Spinal cord (tissue), 10 donors: ENCODE results near the gene ALKBH2. TPM values are rescaled to one million over a fixed set of nuclear protein-coding genes. Genes with fewer than 3 reads are reported as not detected.
A peak's percentile ranks its signal among the peaks of the same experiment; 100 is the strongest.

Source experiments
- DNase-seq, 6 donors: peaks; one replicate each; pipeline versions ENCODE4 v3.0.0 to v3.0.0-alpha.2; 2013 to 2015; ENCODE audit warnings: low spot score in 6 of 6, low read depth in 4 of 6
- H3K27ac ChIP-seq: one replicate; pipeline ENCODE4 v1.5.1; 2013; ENCODE audit warnings: low read depth, low read length, control low read depth
- H3K27me3 ChIP-seq: one replicate; pipeline ENCODE4 v1.6.1; 2013; ENCODE audit warnings: low read length; ENCODE audit not compliant: control insufficient read depth, insufficient read depth
- H3K36me3 ChIP-seq: one replicate; pipeline ENCODE4 v1.6.1; 2013; ENCODE audit warnings: low read length; ENCODE audit not compliant: control insufficient read depth, insufficient read depth
- H3K4me1 ChIP-seq: one replicate; pipeline ENCODE4 v1.6.1; 2013; ENCODE audit warnings: low read length; ENCODE audit not compliant: control insufficient read depth, insufficient read depth
- H3K4me3 ChIP-seq: one replicate; pipeline ENCODE4 v1.5.1; 2013; ENCODE audit warnings: low read depth, low read length, control low read depth
- H3K9me3 ChIP-seq: one replicate; pipeline ENCODE4 v1.6.1; 2013; ENCODE audit warnings: low read length; ENCODE audit not compliant: control insufficient read depth, insufficient read depth
- WGBS: methylation state at CpG from one replicate; pipeline ENCODE4 v1.1.5; 2013; ENCODE audit warnings: missing lambda C conversion rate; ENCODE audit not compliant: insufficient coverage; 5-methylcytosine and 5-hydroxymethylcytosine counted together
- polyA plus RNA-seq, 2 donors: library from polyadenylated mRNA; unstranded; fragments of 120-200 nt; gene quantifications; one replicate each; pipeline ENCODE4 v1.2.1, GENCODE V29; 2013; ENCODE audit not compliant: insufficient read length in 2 of 2
- total RNA-seq, 2 donors: library from RNA; depleted of rRNA in 1 of 2; stranded (reverse); fragments of 120-200 nt in 1 of 2; fragments of >200 nt in 1 of 2; gene quantifications; one replicate each; pipeline versions ENCODE4 v1.2.3 to v1.2.4, GENCODE V29; 2013 to 2014
- donor health status: healthy.

Gene ALKBH2
- total and polyA plus RNA-seq, 4 donors = 14.2 to 33.9 (median 28.4) TPM

DNA sequence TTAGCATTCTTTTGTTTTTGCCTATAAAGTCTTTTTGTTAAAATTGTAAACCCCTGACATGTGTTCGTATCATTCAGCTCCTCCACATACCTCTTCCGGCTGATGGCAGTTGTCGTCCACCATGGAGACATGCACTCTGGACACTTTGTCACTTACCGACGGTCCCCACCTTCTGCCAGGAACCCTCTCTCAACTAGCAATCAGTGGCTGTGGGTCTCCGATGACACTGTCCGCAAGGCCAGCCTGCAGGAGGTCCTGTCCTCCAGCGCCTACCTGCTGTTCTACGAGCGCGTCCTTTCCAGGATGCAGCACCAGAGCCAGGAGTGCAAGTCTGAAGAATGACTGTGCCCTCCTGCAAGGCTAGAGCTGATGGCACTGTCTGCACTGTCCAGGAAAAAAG lies 7.7 kb downstream of the ALKBH2 start:
- no peaks in the 10 kb centered on the region for H3K9me3 ChIP-seq
- DNase-seq = no peak
- H3K27ac ChIP-seq = no peak overlapping the region
- no peaks in the 10 kb centered on the region for H3K27me3 ChIP-seq
- WGBS = 85% methylated on average over 11 of the region's 11 CpGs
- H3K36me3 ChIP-seq = peaks cover 62% of the 10 kb centered on the region
- H3K4me3 ChIP-seq = no peak overlapping the region
- no peaks in the 10 kb centered on the region for H3K4me1 ChIP-seq

DNA sequence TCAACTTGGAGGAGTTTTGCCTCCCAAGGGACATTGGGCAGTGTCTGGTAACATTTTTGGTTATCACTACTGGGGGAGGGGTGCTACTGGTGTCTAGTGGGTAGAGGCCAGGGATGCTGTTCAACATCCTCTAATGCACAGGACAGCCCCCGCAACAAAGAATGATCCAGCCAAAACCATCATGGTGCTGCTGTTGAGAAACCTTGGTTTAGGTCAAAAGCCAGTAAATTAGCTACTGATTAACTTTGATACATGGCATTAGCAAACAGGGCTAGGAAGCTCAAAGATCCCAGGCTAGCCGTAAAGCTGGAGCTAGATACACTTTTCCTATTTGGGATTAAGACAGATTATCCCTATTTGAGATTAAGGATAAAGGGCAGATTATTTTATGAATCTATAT lies 8.8 kb downstream of the ALKBH2 start:
- no peak for DNase-seq
- H3K27me3 ChIP-seq = no peaks in the 10 kb centered on the region
- H3K9me3 ChIP-seq = no peaks in the 10 kb centered on the region
- H3K27ac ChIP-seq = no peak overlapping the region
- H3K36me3 ChIP-seq = peaks cover 51% of the 10 kb centered on the region
- WGBS = no CpG with 5 or more reads among the region's 2 CpGs
- H3K4me3 ChIP-seq = no peak overlapping the region
- H3K4me1 ChIP-seq = no peaks in the 10 kb centered on the region

DNA sequence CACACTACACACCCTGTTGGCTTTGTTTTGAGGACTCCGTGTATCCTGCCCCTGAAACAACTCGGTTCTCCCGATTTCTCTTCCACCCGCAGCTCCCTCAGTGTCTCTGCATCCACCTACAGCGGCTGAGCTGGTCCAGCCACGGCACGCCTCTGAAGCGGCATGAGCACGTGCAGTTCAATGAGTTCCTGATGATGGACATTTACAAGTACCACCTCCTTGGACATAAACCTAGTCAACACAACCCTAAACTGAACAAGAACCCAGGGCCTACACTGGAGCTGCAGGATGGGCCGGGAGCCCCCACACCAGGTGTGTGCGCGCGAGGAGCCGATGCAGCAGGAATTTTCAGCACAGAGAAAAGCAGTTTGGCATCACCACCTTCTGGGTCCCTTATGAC lies 10.5 kb downstream of the ALKBH2 start:
- Histone ChIP-seq H3K9me3 (no peaks in the 10 kb centered on the region), H3K4me3 (no peak overlapping the region), H3K36me3 (peaks cover 43% of the 10 kb centered on the region), H3K4me1 (no peaks in the 10 kb centered on the region), H3K27me3 (no peaks in the 10 kb centered on the region), H3K27ac (no peak overlapping the region)
- WGBS = 98% methylated on average over 12 of the region's 14 CpGs
- no peak for DNase-seq

DNA sequence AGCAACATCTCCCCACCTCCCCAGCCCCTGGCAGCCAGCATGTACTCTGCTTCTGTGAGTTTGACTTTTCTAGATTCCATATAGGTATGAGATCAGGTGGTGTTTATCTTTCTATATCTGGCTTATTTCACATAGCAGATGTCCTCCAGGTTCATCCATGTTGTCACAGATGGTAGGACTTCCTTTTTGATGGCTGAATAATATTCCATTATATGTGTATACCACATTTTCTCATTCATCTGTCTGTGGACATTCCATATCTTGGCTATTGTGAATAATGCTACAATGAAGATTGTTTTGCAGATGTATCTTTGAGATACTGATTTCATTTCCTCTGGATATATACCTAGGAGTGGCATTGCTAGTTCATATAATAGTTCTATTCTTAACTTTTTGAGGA lies 18.4 kb downstream of the ALKBH2 start:
- Histone ChIP-seq H3K4me3 (no peak overlapping the region), H3K9me3 (peaks cover 2% of the 10 kb centered on the region), H3K36me3 (peaks cover 35% of the 10 kb centered on the region), H3K27me3 (no peaks in the 10 kb centered on the region), H3K27ac (no peak overlapping the region), H3K4me1 (no peaks in the 10 kb centered on the region)
- DNase-seq = no peak

DNA sequence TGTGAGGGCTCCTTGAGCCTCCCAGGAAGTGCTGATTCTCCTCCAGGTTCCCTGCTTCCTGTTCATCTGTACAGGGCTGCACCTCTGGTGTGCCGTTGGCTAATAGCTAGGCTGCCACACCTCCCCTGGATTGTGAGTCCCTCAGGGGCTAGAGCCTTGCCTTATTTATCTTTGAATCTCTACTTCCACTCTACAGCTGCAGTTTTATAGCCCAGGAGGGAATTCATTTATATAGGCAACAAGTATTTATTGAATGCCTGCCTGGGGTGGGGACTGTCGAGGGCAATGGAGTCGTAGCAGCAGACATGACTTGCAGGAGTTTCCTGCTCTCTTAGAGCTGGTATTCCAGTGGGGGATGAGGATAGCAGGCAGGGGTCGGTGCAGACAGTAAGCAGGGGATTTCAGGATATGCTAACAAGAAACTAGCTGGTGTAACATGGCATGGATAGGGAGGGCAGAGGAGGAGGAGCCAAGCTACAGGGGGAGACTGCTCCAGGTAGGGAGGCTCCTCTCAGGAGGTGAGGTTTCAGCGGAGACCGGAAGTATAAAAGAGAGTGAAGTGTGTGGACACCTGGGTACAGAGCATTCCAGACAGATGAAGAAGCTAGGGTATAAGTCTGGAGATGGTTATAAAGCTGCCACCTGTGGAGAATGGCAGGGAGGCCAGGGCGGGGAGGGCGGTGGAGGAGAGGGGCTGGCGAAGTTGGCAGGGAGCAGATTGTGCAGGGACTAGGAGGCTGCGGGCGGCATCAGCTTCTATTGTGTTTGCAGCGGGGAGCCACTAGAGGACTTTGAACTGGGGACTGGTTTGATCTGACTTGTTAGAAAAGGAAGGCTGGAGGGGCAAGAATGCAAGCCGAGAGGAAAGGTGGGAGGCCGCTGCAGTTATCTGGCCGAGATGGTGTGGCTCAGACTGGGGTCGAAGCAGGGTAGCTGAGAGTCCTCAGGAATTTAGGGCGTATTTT lies 23.7 kb downstream of the ALKBH2 start:
- H3K27ac ChIP-seq = no peak overlapping the region
- H3K36me3 ChIP-seq = peaks cover 35% of the 10 kb centered on the region

DNA sequence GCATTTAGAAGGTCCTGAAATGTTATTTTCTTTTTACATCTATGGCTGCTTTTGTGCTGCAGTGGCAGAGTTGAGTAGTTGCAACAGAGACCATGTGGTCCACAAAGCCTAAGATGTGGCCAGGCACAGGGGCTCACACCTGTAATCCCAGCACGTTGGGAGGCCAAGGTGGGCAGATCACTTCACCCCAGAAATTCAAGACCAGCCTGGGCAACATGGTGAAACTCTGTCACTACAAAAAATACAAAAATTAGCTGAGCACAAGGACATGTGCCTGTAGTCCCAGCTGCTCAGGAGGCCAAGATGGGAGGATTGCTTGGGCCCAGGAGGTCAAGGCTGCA lies 27.4 kb downstream of the ALKBH2 start:
- WGBS = no CpG with 5 or more reads among the region's 1 CpG
- Histone ChIP-seq H3K9me3 (no peaks in the 10 kb centered on the region), H3K4me3 (no peak overlapping the region), H3K4me1 (no peaks in the 10 kb centered on the region), H3K27me3 (no peaks in the 10 kb centered on the region), H3K27ac (no peak overlapping the region), H3K36me3 (peaks cover 32% of the 10 kb centered on the region)
- no peak for DNase-seq

More for the DNA sequence above, 23.7 kb downstream of the ALKBH2 start:
- DNase-seq = peak in 1 of 6 donors; percentile 37
- no peak overlapping the region for H3K4me3 ChIP-seq
- H3K9me3 ChIP-seq = peaks cover under 1% of the 10 kb centered on the region
- 43% methylated on average over 17 of the region's 17 CpGs for WGBS
- H3K4me1 ChIP-seq = no peaks in the 10 kb centered on the region
- no peaks in the 10 kb centered on the region for H3K27me3 ChIP-seq

DNA sequence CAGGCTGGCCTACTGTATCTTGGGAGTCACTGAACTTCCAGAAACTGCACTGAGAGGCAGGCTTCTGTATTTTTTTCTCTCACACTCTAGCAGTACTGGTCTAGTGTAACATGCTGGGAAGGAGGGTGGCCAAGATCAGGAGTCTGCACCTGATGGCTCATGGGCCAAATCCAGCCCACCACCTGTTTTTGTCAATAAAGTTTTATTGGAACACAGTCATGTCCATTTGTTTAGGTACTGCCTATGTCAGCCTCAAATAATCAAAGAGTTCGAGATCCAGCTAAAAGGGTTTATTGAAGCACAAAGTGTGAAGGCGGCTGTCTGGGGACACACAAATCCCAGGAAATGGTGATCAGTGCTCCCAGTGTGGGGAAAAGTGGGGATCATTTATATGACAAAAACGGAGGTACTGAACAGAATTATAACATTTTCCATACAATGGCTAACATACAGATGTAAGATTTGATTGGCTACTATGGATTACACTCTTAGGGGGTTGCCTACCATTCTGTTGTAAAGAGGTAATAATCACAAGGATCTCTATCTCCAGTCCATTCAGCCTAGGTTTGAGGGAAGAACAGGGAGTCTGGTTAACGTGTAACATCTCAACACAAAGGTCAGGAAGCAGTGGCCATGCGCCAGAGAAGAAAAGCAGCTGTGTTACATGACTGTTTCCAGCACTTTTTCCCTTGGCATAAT lies 28.0 kb downstream of the ALKBH2 start:
- 60% methylated on average over 1 of the region's 5 CpGs for WGBS
- no peak for DNase-seq
- Histone ChIP-seq H3K36me3 (peaks cover 29% of the 10 kb centered on the region), H3K4me3 (no peak overlapping the region), H3K27ac (no peak overlapping the region), H3K4me1 (no peaks in the 10 kb centered on the region), H3K27me3 (no peaks in the 10 kb centered on the region), H3K9me3 (no peaks in the 10 kb centered on the region)

DNA sequence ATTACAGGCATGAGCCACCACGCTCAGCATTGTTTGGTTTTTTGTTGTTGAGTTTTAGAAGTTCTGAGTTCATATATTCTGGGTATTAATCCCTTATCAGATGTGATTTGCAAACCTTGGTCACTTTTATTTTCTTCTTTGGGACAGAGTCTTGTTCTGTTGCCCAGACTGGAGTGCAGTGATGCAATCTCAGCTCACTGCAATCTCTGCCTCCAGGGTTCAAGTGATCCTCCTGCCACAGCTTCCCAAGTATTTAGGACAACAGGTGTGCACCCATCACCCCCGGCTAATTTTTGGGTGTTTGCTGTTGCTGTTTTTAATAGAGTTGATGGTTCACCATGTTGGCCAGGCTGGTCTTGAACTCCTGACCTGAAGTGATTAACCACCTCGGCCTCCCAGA lies 29.1 kb downstream of the ALKBH2 start:
- peaks cover 23% of the 10 kb centered on the region for H3K36me3 ChIP-seq
- no peak overlapping the region for H3K27ac ChIP-seq
- WGBS = 100% methylated on average over 1 of the region's 3 CpGs

DNA sequence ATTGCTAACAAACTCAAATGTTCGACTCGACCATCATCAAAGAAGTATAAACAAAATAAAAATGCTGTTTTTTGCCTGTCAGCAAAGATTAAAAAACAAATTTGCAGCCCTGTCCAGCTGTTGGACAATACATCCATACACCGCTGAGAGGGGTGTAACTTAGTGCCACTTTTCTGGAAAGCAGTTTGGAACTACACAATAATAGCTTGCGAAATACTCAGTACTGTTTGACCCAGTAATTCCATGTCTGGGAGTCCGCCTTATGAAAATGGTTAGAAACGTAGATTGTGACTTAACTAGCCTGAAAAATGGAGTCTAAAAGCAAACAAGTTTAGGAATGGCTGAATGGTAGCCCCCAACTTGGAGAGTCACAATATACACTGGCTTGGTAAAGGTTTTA lies 34.5 kb downstream of the ALKBH2 start:
- peaks cover 18% of the 10 kb centered on the region for H3K36me3 ChIP-seq

More for the DNA sequence above, 29.1 kb downstream of the ALKBH2 start:
- Histone ChIP-seq H3K27me3 (no peaks in the 10 kb centered on the region), H3K4me1 (no peaks in the 10 kb centered on the region), H3K4me3 (no peak overlapping the region), H3K9me3 (no peaks in the 10 kb centered on the region)
- no peak for DNase-seq

DNA sequence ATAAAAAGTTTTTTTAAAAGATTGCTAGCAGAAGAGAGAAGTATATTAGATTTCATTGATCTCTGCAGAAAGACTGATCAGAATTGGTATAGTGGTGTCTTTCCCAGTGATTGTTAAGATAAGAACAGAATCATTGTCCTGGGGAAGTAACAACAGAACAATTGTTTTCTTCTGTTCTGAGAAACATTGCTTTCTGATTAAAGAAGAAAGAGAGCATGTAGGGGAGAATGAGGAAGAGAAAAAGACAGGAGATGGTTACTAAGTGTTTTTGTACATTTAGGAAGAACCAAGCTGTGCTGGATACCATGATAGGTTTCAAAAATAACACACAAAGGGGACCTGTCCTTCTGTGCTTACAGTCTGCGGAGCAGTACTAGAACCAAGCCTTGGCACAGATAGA lies 35.9 kb downstream of the ALKBH2 start:
- WGBS = 100% methylated on average over 1 of the region's 1 CpG
- Histone ChIP-seq H3K9me3 (no peaks in the 10 kb centered on the region), H3K4me3 (no peak overlapping the region), H3K36me3 (peaks cover 14% of the 10 kb centered on the region), H3K4me1 (peaks cover 11% of the 10 kb centered on the region), H3K27ac (no peak overlapping the region), H3K27me3 (no peaks in the 10 kb centered on the region)
- DNase-seq = no peak

More for the DNA sequence above, 34.5 kb downstream of the ALKBH2 start:
- H3K9me3 ChIP-seq = no peaks in the 10 kb centered on the region
- H3K27ac ChIP-seq = no peak overlapping the region
- no peaks in the 10 kb centered on the region for H3K27me3 ChIP-seq
- WGBS = 100% methylated on average over 1 of the region's 6 CpGs
- no peak overlapping the region for H3K4me3 ChIP-seq
- no peaks in the 10 kb centered on the region for H3K4me1 ChIP-seq
- DNase-seq = no peak
